ENCODE data around the gene TICAM1.
"Not testable (repeated sequence)": the region's sequence is repeated elsewhere in the genome, so short reads cannot be mapped to it uniquely, and the experiment has no call there.

TICAM1 gene

DNA sequence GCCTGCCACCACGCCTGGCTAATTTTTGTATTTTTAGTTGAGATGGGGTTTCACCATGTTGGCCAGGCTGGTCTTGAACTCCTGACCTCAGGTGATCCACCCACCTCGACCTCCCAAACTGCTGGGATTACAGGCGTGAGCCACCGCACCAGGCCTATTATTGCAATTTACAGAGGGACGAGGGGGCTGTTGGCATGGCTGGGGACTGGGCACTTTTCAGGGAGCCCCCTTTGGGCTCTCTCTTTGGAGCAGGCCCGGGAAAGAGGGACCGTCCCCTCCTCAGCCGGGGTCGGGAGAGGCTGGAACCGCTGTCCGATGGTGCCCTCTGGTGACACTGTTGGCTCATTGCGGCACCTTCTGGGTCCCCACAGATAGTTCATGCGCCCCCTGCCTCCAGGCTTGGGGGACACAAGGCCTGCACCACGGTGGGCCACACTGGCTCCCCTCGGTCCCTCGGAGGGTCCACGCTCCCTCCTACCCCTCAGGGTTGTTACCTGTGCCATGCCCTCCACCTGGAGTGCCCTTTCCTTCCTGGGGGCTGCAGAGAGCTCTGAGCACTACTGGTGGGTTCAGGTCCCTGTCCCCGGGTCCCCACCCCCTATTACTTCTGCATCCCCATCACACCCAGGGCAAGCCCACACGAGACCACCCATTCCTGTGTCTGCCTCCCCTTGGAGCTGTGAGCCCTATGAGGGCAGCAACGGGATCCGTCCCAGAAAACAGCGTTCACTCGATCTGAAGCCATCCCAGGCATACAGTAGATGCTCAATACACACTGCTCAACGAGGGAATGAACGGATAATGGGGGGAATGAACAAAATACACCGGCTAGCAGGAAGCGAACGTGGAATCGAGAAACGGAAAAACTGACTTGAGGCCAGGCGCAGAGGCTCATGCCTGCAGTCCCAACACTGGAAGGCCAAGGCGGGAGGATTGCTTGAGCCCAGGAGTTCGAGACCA lies 27.5 kb downstream of the TICAM1 start:
- no peak for FAIRE-seq

- no peak for FAIRE-seq
These were observed 28.8 kb downstream of the TICAM1 start for GRCh38 chr19:4802711-4803110.

DNA sequence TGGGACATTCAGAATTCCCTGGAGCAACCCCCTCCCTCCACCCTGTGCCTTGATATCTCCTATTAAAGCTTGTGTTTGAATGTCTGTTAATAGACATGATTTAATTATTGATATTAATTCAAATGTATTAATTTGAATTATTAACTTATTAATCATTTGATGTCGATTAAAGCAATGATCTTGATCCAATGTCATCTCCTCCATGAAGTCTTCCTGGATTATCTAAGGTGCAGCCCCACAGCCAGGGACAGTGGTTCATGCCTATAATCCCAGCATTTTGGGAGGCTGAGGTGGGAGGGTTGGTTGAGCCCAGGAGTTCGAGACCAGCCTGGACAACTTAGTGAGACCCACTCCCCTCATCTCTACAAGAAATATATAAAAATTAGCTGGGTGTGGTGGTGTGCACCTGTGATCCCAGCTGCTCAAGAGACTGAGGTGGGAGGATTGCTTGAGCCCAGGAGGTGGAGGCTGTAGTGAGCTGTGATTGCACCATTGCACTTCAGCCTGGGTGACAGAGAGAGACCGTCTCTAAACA lies 30.4 kb downstream of the TICAM1 start:
- FAIRE-seq, result no peak

DNA sequence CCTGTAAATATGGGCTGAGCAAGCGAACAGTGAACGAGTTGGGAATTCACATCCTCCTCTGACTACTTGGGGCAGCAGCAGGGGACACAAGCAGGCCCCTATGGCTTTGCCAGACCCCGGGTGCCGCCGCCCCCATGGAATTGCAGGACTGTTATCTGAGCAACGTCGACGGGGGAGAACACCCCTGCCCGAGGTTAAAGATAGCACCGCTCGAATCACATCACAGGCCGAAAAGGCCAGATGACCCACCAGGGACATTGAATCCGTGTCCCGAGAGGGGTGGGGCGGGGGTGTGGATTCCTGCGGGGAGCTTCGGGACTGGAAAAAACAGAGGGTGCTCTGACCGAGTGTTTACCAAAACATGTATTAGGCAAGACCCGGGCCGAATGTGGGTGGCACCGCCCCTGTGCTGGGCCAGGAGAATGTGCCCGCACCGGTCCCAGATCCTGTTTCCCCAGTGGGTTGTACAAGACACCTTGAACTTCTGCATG lies 30.9 kb downstream of the TICAM1 start:
- FAIRE-seq, result no peak

DNA sequence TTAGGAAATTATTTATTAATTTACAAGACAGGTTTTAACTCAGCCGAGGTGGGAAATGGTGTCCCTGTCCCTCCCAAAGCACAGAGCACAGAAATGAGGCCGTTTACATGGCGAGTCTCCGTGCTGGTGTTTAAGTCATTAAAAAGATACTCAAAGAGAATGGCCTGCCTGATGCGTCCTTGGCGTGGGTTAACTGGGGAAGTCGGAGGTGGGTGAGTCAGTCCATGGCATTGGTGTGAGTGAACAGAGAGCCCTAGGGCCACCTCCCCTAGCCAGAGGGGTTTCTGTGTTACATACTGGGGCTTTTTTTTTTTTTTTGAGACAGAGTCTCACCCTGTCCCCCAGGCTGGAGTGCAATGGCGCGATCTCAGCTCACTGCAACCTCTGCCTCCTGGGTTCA lies 36.1 kb downstream of the TICAM1 start:
- FAIRE-seq, result no peak

DNA sequence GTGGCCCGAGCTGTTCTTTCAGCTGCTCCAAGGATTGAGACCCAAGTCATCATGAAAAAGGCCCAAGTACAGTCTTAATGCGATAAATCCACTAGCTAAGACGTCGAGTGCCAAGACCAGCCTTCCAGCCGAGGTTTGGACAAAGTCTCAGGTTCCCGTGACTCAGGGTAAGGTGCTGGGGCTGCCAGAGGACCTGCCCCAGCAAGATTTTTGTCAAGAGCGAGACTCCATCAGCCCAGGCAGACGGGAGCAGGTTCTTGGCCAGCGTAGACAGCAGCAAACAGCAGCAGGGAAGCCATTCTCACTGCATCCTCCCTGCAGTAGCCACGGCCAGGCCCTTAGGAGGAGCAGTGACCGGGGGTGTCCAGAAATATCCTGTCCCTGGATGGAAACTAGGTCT lies 36.5 kb downstream of the TICAM1 start:
- no peak for FAIRE-seq

DNA sequence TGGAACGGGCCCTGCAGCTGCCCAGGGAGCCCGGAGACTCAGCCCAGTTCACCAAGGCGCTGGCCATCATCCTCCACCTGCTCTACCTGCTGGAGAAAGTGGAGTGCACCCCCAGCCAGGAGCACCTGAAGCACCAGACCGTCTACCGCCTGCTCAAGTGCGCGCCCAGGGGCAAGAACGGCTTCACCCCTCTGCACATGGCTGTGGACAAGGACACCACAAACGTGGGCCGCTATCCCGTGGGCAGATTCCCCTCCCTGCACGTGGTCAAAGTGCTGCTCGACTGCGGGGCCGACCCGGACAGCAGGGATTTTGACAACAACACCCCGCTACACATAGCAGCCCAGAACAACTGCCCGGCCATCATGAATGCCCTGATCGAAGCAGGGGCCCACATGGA lies 38.2 kb downstream of the TICAM1 start:
- not testable (repeated sequence) for FAIRE-seq

DNA sequence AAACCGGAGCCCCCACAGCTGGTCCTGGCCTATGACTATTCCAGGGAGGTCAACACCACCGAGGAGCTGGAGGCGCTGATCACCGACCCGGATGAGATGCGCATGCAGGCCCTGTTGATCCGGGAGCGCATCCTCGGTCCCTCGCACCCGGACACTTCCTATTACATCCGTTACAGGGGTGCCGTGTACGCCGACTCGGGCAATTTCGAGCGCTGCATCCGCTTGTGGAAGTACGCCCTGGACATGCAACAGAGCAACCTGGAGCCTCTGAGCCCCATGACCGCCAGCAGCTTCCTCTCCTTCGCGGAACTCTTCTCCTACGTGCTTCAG lies 38.7 kb downstream of the TICAM1 start:
- FAIRE-seq, result not testable (repeated sequence)

GRCh38 chr19:4792019-4792865 lies 39.3 kb downstream of the TICAM1 start:
- not testable (repeated sequence) for FAIRE-seq

DNA sequence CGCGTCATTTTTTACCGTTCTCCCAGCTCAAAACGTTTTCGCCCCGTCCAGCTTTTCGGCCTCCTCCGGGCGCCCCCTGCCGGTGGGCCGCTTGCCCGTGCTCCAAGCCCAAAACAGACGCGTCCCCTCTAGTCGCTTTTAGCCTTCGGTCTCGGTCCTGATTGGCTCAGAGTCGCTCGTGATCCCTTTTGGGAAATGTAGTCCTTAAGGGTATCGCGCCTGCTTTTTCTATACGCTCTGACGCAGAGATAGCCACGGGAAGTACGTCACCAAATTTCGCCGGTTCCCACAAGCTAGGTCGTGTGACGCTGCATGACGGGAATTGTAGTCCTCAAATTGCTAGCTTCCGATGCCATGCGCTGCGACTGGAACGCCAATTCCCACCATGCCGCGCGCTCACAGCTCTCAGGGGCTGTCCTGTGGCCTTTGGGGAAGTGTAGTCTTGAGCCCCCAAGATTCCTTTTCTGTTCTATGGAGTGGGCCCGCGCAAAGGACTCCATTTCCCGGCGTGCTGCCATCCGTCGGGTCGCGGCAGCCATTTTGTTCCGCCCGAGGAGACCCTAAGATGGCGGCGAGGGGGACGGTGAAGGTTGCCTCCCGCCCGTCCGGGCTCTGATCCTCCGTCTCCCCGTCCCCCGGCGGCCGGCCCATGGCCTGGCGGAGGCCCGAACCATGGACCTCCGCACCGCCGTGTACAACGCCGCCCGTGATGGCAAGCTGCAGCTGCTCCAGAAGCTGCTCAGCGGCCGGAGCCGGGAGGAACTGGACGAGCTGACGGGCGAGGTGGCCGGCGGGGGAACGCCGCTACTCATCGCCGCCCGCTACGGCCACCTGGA lies 40.1 kb downstream of the TICAM1 start, which contains the start of gene FEM1A:
TSS of gene FEM1A (plus strand) at position 552 of the 836 bp plus-strand sequence. CDS start at position 673, 121 bp downstream.
- FAIRE-seq, result peak; percentile 92

DNA sequence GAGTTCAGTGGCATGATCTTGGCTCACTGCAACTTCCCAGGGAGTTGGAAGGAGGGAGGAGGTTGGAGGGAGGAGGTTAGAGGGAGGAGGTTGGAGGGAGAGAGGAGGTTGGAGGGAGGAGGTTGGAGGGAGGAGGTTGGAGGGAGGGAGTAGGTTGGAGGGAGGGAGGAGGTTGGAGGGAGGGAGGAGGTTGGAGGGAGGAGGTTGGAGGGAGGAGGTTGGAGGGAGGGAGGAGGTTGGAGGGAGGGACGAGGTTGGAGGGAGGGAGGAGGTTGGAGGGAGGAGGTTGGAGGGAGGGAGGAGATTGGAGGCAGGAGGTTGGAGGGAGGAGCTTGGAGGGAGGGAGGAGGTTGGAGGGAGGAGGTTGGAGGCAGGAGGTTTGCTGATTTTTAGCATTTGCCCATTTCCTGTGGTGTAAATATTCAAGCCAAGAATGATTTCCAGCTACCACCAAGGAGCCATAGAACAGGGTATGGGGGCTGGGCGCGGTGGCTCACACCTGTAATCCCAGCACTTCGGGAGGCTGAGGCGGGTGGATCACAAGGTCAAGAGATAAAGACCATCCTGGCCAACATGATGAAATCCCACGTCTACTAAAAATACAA lies 45.0 kb downstream of the TICAM1 start:
- not testable (repeated sequence) for FAIRE-seq

- no peak for FAIRE-seq
These were observed 49.7 kb downstream of the TICAM1 start for GRCh38 chr19:4781801-4782200.

DNA sequence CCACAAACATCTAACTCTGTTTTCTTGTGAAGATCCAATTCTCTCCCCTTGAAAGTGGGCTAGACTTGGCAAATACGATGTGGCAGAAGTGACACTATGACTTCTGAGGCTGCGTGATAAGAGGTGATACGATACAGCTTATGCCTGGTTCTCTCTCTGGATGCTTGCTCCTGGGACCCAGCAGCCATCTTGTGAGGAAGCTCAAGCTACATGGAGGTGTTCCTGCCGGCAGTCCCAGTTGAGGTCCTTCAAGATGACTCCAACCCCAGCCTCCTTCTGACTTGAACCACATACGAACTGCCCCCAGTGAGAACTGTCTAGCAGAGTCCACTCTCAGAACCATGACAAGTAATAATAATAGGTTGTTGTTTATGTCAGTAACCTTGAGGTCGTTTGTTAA lies 50.7 kb downstream of the TICAM1 start:
- FAIRE-seq, result no peak

GRCh38 chr19:4778124-4778523 lies 53.4 kb downstream of the TICAM1 start:
- FAIRE-seq, result not testable (repeated sequence)

DNA sequence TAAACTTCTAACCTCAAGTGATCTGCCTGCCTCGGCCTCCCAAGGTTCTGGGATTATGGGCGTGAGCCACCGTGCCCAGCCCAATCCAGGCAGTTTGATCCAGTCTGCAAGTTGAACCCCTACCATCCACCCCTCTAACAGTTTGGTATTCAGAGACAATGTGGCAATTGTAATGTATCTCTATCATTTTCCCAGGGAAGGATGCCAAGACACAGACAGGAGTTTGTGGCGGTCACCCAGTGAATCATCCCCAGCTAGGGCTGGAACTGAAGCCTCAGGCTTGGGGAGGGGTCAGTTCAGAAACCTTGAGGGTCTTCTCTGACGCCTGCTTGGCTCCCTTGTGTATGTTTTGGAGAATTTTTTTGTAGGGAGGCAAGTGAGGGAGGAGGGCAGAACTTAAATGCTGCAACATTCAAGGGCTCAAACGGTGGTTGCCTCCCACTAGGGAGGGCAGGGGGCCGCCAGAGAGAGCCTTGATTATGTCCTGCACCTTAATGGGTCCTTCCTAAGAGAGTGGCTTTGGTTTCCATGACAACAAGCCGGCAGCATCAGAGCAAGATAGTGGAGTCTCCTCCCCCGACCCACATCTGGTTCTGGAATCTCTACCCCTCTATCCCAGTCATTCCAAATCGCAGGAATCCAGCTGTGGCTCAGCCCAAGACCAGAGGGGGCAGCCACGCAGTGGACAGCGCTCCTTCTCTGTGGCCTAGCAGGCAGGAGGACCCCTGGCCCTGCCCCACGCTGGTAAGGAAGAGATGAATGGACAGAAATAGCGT lies 54.9 kb downstream of the TICAM1 start:
- no peak for FAIRE-seq

- FAIRE-seq, result no peak
These were observed 55.8 kb downstream of the TICAM1 start for GRCh38 chr19:4775627-4776152.

DNA sequence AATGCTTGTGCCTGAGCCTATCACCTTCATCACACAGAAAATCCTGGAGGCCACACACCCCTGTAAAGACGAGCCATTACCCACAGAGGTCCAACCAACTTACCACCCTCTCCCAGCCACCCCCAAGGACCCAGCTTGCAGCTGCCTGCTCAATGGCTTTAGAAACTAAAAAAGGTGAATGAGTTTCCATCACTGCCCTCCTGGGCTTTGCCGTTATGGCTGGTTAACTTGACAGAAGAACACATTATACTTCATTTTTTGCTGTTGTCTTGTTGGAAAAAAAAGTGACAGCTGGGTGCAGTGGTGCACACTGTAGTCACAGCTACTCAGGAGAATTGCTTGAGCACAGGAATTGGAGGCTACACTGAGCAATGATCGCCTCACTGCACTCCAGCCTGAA lies 57.4 kb downstream of the TICAM1 start:
- FAIRE-seq, result no peak

DNA sequence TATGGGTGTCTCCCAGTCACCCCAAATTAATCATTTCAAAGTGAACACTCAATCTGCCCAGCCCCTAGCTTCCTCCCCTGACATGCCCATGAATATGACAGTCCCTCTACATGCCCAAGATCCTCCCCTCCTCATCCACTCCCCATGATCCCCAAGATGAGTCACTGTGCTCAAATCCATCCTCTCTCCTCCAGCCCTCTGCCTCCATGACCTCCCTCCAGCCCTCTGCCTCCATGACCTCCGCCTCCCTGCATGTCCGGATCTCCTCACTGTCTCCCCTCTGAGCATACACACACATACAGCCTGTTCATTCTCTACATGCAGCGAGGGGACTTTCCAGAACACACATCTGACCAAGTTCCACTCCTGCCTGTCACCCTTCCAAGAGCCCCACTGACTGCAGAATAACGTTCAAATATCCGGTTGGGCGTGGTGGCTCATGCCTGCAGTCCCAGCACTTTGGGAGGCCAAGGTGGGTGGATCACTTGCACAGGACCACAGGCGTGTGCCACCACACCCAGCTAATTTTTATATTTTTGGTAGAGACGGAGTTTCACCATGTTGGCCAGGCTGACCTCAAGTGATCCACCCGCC lies 58.4 kb downstream of the TICAM1 start:
- no peak for FAIRE-seq

DNA sequence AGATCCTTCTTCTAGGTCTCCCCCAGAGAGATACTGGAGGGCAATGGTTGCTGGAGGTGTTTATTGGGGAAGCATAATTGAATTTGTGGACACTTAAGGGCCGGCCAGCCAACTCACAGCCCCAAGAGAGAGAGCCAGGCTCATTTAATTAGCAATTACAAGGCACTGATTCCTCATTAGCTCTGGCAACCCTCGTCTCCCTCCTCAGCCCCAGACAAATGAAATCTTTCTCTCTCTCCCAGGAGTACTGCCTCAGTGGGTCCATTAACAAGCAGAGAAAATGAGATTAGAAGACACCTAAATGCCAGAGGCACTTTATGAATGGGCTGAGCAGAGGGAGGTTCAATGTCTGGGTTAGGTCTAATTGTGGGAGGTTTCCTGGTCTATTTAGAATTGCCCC lies 58.9 kb downstream of the TICAM1 start:
- no peak for FAIRE-seq

All from colon (tissue), 2 donors.